CD4-positive, alpha-beta T cell treated with Interleukin-2 at 100 ng/mL for 4 hours (primary cell): ENCODE results near the gene ATP1A4.

ENCODE experiments used
- DNase-seq: peaks from one replicate; pipeline ENCODE4 v3.0.0-alpha.2; 2020; ENCODE audit warnings: low spot score

ATP1A4 gene

DNA sequence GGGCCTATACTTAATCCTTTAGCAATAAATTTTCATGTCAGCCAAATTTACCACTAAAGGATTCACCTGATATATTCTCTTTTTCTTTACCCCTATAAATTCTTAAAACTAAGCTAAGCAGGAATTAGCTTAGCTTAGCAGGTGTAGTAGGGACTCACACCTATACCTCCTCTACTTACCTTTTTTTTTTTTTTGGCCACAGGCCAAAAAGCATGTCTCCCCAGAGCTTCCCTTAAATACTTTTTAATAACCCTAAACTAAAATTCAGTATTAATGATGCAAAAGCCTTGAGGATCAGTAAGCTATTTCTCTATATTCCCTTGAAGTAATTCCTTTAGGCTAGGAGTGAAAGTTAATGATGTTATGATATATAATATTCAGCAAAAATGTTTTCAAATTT, 77.0 kb downstream of the ATP1A4 start:
- DNase-seq: no peak

DNA sequence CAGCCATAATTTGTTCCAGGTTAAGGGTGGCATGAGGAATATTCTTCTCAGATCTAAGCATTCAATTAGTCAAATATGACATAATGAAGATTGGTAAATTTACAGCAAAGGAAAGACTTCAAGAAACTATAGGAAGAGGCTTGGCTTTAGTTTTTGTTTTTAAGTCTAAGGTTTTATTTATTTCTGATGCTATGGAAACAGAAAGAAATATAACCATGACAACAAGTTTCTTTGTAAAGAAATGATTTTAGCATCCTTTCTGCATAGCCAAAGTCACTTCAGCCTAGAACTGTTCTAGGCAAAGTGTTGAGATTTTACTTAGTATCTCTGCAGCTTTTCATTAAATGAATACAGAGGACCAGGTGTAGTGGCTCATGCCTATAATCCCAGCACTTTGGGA, 81.5 kb downstream of the ATP1A4 start:
- DNase-seq: no peak
